ENCODE results near the gene YWHAG. TPM values are rescaled to one million over a fixed set of nuclear protein-coding genes. Genes with fewer than 3 reads are reported as not detected.
A peak's percentile ranks its signal among the peaks of the same experiment; 100 is the strongest.

The YWHAG gene
- total RNA-seq, 2 donors from 2014 or later: 132 to 153 TPM

GRCh38 chr7:76330261-76330660, 28.5 kb downstream of the YWHAG start:
- Histone ChIP-seq H3K27me3 (no peaks in the 10 kb centered on the region), H3K9me3 (no peaks in the 10 kb centered on the region), H3K4me1 (peaks cover 0 to 83% of the 10 kb centered on the region in 2 donors), H3K4me3 (no peak overlapping the region), H3K36me3 (peaks cover 44% of the 10 kb centered on the region), H3K27ac (peak overlapping the region; percentile 22 to 85)
- DNase-seq (ENCODE audit: low spot score): no peak
- no peak for TF ChIP-seq CTCF (IDR thresholded peaks at IDR 0.05)

- DNase-seq (ENCODE audit: low spot score): no peak
- TF ChIP-seq CTCF (IDR thresholded peaks at IDR 0.05): no peak
- Histone ChIP-seq H3K4me1 (peaks cover 0 to 75% of the 10 kb centered on the region in 2 donors), H3K27ac (peak overlapping the region in 1 of 2 donors; percentile 85), H3K27me3 (no peaks in the 10 kb centered on the region), H3K4me3 (no peak overlapping the region), H3K36me3 (peaks cover 49% of the 10 kb centered on the region), H3K9me3 (no peaks in the 10 kb centered on the region)
Measured at GRCh38 chr7:76329479-76329878, 29.3 kb downstream of the YWHAG start.

- Histone ChIP-seq H3K27me3 (no peaks in the 10 kb centered on the region), H3K4me1 (peaks cover 0 to 68% of the 10 kb centered on the region in 2 donors), H3K27ac (peak overlapping the region; percentile 2 to 85), H3K4me3 (no peak overlapping the region), H3K36me3 (peaks cover 49% of the 10 kb centered on the region), H3K9me3 (no peaks in the 10 kb centered on the region)
- no peak for DNase-seq (ENCODE audit: low spot score)
- no peak for TF ChIP-seq CTCF (IDR thresholded peaks at IDR 0.05)
Measured at GRCh38 chr7:76328389-76328788, 30.4 kb downstream of the YWHAG start.

- no peaks in the 10 kb centered on the region for H3K9me3 ChIP-seq
- H3K4me3 ChIP-seq: no peak overlapping the region
- no peak for TF ChIP-seq CTCF (IDR thresholded peaks at IDR 0.05)
- peak overlapping the region; percentile 2 to 85 for H3K27ac ChIP-seq
- no peak for DNase-seq (ENCODE audit: low spot score)
- H3K36me3 ChIP-seq: peaks cover 49% of the 10 kb centered on the region
- H3K27me3 ChIP-seq: no peaks in the 10 kb centered on the region
- peaks cover 0 to 68% of the 10 kb centered on the region in 2 donors for H3K4me1 ChIP-seq
Measured at GRCh38 chr7:76327610-76328009, 31.2 kb downstream of the YWHAG start.

GRCh38 chr7:76326646-76327233, 32.1 kb downstream of the YWHAG start:
- Histone ChIP-seq H3K36me3 (peaks cover 49% of the 10 kb centered on the region), H3K4me1 (peaks cover 0 to 67% of the 10 kb centered on the region in 2 donors), H3K27ac (peak overlapping the region; percentile 2 to 85), H3K9me3 (no peaks in the 10 kb centered on the region), H3K4me3 (no peak overlapping the region), H3K27me3 (no peaks in the 10 kb centered on the region)
- no peak for DNase-seq (ENCODE audit: low spot score)
- no peak for TF ChIP-seq CTCF (IDR thresholded peaks at IDR 0.05)

- no peaks in the 10 kb centered on the region for H3K9me3 ChIP-seq
- H3K4me3 ChIP-seq: no peak overlapping the region
- H3K36me3 ChIP-seq: peaks cover 49% of the 10 kb centered on the region
- H3K27ac ChIP-seq: peak overlapping the region in 1 of 2 donors; percentile 85
- no peak for DNase-seq (ENCODE audit: low spot score)
- H3K4me1 ChIP-seq: peaks cover 0 to 60% of the 10 kb centered on the region in 2 donors
- TF ChIP-seq CTCF (IDR thresholded peaks at IDR 0.05): no peak
- H3K27me3 ChIP-seq: no peaks in the 10 kb centered on the region
Measured at GRCh38 chr7:76325811-76326210, 33.0 kb downstream of the YWHAG start.

Measured in right atrium auricular region (tissue), 2 donors.